GM19099 (cell line): ENCODE data around the gene CSGALNACT2.

Source experiments
- POLR2A ChIP-seq: IDR thresholded peaks from 3 replicates; pipeline ENCODE4 v1.6.1; 2011; ENCODE audit warnings: low read depth; ENCODE audit not compliant: insufficient read length; ENCODE audit errors: extremely low read depth

CSGALNACT2 gene

GRCh38 chr10:43108951-43109350 is 29.3 kb upstream of the CSGALNACT2 start:
- no peak for TF ChIP-seq POLR2A

GRCh38 chr10:43109671-43110249 is 28.5 kb upstream of the CSGALNACT2 start:
- TF ChIP-seq POLR2A: no peak

DNA sequence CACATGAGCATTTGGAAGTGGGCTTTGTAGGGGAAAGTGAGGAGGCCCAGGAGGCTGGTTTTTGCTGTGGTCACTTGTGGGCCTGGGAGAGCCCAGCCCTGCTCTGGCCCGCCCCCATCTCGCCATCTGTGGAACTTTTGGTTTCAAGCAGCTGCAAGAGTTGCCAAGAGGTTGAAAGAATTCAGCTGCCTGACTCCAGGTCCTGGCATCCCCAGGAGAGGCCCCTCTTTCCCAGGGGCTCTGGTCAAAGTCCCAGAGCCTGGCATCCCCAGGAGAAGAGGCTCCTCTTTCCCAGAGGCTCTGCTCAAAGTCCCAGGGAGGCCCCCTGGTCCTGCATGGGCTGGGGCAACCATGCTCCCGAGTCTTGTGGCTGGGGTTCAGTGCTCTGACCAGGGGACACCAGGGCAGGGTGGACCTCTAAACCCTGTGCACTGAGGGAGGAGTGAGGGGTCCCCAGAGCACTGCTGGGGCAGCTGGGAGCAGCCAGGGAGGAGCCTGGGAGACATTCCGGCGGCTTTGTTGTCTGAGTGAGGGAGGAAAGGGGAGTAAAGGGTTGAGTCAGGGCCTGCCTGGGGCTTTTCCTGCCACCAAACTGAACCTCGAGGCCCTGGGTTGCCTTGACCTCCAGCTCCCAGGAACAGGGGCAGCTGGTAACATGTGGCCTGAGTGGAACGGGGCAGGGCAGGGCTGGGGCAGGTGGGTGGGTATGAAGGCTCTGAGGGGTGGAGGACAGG is 27.7 kb upstream of the CSGALNACT2 start:
- no peak for TF ChIP-seq POLR2A

DNA sequence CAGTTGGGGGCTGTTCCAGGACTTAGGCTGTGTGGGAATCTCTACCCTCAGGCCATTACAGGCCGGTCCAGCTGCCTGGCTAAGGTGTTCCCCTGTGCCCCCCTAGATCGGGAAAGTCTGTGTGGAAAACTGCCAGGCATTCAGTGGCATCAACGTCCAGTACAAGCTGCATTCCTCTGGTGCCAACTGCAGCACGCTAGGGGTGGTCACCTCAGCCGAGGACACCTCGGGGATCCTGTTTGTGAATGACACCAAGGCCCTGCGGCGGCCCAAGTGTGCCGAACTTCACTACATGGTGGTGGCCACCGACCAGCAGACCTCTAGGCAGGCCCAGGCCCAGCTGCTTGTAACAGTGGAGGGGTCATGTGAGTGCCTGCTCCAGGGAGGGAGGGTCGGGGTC is 27.1 kb upstream of the CSGALNACT2 start:
- TF ChIP-seq POLR2A: no peak

DNA sequence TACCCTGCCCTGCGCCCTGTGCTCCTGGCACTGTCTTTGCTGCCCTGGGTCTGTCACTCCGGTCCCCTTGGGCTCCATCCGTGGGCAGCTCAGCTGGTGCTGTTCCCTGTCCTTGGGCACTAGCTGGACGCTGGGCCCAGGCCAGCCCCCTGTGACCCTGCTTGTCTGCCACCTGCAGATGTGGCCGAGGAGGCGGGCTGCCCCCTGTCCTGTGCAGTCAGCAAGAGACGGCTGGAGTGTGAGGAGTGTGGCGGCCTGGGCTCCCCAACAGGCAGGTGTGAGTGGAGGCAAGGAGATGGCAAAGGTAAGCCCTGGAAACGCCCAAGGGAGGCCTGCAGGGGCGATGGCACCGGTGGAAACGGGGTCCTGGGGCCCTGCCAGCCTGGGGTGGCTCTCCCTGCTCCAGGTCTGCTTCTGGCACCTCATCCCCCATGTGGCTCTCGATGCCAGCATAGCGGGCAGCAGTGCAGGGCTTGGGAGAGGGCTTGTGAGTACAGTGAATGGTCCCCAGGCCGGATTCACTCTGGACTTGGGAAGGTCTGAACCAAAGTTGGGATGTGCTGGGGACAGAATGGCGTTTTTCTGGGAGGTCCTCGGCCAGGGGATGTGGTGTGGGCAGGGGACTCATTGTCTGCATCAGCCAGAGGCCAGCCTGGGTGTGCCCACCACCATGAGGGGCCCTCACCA is 26.2 kb upstream of the CSGALNACT2 start:
- no peak for TF ChIP-seq POLR2A

- no peak for TF ChIP-seq POLR2A
These were observed 25.7 kb upstream of the CSGALNACT2 start for GRCh38 chr10:43112608-43112961.

DNA sequence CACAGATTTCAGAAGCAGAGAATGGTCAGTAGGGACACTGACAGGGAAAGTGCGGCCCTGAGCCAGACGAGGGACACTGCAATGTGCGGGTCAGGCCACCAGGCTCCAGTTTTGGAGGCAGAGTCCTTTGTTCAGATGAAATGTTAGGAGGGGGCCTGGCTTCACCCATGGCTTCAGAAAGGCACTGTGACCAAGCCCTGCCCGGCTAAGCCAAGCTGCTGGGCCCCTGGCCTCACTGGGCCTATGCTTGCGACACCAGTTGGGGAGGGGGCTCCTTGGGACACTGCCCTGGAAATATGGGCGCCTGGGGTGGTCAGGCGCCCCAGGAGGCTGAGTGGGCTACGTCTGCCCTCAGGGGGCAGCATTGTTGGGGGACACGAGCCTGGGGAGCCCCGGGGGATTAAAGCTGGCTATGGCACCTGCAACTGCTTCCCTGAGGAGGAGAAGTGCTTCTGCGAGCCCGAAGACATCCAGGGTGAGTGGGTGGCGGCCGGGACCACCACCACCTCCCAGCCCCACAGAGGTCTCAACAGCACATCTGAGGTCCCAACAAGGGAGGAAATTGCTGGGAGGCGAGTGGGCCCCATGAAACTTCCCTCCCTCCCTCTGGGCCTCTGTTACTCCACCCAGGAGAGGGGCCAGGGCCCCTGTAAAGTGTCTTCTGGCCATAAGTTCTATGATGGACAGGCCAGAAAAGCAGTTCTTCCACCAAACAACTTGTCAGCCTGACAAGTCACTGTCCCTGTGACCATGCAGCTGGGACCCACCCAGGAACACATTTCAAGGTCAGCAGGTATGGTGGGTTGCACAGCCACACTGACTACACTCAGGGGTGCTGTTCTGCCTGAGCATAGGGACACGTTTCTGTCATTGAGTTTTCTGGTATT is 24.8 kb upstream of the CSGALNACT2 start:
- TF ChIP-seq POLR2A: no peak

- no peak for TF ChIP-seq POLR2A
These were observed 24.0 kb upstream of the CSGALNACT2 start for GRCh38 chr10:43114088-43114742.

- no peak for TF ChIP-seq POLR2A
These were observed 23.3 kb upstream of the CSGALNACT2 start for GRCh38 chr10:43114743-43115611.

DNA sequence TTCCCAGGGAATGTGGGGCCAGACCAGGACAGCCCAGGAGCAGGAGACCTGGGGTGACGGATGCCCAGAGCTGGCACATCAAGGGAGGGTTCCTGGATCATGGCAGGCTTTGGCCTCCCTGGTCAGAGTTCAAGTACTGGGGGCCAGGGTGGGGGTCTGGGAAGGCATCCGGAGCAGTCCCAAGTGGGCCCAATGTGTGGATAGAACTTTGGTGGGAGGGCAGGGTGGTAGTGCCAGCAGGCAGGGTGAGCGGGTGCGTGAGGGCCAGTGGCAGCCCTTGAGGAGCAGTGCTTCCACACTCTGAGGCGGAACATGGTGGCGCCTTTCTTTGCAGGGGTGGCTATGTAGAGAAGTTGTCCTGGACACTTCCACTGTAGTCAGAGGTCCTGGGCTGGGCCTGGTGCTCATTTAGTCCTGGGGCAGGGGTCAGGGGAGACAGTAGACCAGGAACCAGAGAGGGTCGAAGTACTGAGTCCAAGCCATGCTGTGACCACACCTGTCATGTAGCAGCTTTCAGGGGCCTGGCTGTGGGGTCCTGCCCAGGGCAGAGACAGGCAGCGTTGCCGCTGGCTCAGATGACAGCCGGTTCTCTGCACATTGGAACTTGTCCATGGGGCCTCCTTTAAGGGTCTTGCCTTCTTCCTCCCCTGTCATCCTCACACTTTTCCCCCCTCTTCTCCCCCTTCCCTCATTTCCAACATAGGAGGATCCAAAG is 22.2 kb upstream of the CSGALNACT2 start:
- TF ChIP-seq POLR2A: no peak

- TF ChIP-seq POLR2A: no peak
These were observed 21.6 kb upstream of the CSGALNACT2 start for GRCh38 chr10:43116596-43116995.

DNA sequence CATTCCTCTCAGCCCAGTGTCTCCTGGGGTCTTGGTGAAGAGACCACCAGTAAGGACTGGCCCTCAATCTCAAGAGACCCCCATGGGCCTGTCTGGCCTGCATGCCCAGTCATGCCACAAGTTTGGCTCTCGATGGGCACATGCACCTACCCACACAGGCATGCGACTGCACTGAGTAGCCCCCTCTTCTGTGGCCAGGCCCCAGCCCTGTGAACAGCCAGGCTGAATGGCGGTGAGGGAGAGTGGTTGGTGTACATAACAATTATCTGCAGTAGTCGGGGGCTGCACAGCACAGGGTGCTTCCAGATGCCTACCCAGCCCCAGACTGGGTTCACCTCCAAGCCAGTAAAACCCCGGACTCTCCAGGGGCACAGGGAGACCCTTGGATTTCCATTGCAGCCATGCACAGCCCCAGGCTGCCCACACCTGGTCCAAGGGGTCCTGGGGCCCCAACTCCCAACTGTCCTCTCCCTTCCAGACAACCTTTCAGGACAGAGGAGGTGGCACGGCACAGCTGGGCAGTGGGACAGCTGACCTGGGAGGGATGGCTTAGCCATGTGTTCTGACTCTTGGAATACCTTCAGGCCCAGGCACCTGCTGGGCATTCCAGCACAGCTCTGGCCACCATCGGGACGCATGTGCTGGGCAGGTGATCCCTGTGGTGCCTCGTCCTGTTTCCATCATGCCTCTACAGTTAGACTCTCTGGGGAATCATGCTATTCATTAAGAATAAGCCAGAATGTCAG is 21.0 kb upstream of the CSGALNACT2 start:
- no peak for TF ChIP-seq POLR2A
